Epithelial cell of alveolus of lung (primary cell): ENCODE results near the gene CCDC8. TPM values are rescaled to one million over a fixed set of nuclear protein-coding genes. Genes with fewer than 3 reads are reported as not detected.

Experiments
- total RNA-seq: library from RNA; depleted of rRNA; stranded (reverse); fragments of >200 nt; gene quantifications from 2 replicates; pipeline ENCODE4 v1.2.1, GENCODE V29; 2015

The CCDC8 gene, protein sequence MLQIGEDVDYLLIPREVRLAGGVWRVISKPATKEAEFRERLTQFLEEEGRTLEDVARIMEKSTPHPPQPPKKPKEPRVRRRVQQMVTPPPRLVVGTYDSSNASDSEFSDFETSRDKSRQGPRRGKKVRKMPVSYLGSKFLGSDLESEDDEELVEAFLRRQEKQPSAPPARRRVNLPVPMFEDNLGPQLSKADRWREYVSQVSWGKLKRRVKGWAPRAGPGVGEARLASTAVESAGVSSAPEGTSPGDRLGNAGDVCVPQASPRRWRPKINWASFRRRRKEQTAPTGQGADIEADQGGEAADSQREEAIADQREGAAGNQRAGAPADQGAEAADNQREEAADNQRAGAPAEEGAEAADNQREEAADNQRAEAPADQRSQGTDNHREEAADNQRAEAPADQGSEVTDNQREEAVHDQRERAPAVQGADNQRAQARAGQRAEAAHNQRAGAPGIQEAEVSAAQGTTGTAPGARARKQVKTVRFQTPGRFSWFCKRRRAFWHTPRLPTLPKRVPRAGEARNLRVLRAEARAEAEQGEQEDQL
- 26.4 and 42.2 TPM in 2 replicates for total RNA-seq

DNA sequence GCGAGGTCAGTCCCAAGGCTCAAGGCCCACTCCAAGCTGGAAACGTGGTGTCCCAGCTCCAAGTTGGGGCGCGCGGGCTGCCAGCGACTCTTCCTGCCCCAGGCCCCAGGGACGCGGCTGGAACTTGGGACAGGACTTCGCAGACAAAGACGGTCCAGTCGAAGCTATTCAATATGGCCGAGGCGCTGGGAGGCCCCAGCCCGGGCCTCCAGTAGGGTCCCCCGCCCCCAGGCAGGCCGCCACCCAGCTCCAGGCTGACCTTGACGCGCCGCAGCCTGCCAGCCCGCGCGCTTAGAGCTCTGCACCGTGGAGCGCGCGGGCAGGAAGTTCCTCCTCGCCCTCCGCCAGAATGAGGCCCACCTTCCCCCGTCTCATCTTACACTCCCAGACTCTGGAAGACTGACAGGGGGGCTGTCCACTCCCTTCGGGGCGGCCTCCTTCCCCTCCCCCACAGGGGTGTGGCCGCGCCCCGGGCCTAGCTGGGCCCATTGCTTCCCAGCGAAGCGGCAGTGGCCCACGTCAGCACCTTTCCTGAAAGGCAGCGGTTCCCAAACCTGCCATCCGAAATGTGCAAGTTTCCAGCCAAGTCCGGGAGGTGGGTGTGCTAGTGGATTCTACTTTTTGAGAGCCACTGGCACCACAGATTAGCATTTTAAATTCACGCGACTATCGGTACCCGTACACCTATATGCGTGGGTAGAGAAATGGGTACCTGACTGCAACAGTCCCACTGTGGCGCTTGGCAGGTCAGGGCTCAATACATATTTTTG, at the start of gene CCDC8:
TSS of gene CCDC8 (minus strand) at position 303 of the 770 bp plus-strand sequence. CDS start 754 bp downstream, outside the sequence.

DNA sequence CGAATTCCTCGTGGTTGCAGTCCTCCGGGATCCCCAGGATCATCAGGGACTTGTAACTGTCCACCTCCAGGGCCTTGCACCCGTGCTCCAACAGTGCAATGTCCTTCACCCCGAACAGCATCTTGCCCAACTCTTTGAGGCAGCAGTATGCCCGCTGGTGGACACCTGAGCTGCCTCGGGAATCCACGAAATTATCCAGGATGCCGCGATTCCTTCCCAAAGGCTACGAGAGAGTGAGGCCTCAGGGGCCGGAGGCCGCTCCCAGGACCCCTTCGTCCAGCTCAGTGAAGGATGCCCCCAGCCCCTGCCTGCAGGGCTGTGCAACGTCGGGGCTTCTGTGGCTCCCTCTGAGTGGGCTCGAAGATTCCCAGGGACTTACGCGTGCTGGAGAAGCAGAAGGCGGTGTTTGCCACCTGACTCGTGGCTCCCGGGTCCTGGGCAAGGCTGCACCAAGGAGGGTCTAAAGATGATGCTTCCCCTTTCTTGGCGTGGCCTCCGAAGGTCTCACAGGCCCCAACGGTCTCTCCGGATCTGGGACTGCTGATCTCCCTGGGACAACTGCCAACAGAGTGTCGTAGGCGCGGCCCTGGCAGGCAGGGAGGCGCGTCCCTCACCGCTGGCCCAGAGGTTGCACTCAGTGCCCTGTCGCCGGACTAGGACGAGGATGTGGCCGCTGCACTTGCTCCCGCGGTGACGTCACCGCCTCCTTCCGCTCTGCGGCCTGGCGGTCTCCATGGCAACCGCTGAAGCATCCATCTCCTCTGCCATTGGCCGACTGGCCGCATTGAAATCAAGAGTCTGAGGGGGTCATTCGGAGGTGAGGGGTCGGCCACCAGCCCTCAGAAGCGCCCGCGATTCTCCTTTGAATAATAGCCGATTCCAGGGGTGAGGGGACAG, 15.1 kb upstream of the CCDC8 start, which contains the start of gene PNMA8C:
TSS of gene PNMA8C (minus strand) at position 698 of the 897 bp plus-strand sequence. CDS start at position 121, 577 bp downstream.

Other genes with a start within 250 kb of the CCDC8 start
- not detected in 2 replicates for gene IGFL1, start 183.8 kb downstream of the CCDC8 start, total RNA-seq
- 17.7 and 36.8 TPM in 2 replicates for gene HIF3A, start 116.5 kb downstream of the CCDC8 start, total RNA-seq
- gene PPP5C, start 66.5 kb downstream of the CCDC8 start, total RNA-seq, result 96.1 and 99.9 TPM in 2 replicates
- gene PNMA8C, start 15.4 kb upstream of the CCDC8 start, total RNA-seq, result under 0.01 TPM in 1 of 2 replicates, not detected in the other
- 1.1 and 4.7 TPM in 2 replicates for gene PNMA8A, start 58.0 kb upstream of the CCDC8 start, total RNA-seq
- gene PNMA8B, start 82.3 kb upstream of the CCDC8 start, total RNA-seq, result 0.78 and 5.6 TPM in 2 replicates
- gene CALM3, start 187.8 kb upstream of the CCDC8 start, total RNA-seq, result 167 and 168 TPM in 2 replicates
- gene PTGIR, start 211.5 kb upstream of the CCDC8 start, total RNA-seq, result 14.0 and 19.9 TPM in 2 replicates
- gene GNG8, start 222.6 kb upstream of the CCDC8 start, total RNA-seq, result not detected in 2 replicates
- gene DACT3, start 247.6 kb upstream of the CCDC8 start, total RNA-seq, result 7.1 and 24.4 TPM in 2 replicates